ENCODE measurements around the gene ZNF43.
"Not testable (repeated sequence)": the region's sequence is repeated elsewhere in the genome, so short reads cannot be mapped to it uniquely, and the experiment has no call there.

Gene ZNF43

GRCh38 chr19:21835810-21836444 is at the start of gene ZNF43:
Gene ZNF43 (minus strand): TSS chr19:21836182. CDS start chr19:21836038, 144 bp downstream.
- H3K4me3 ChIP-seq (ENCODE audit: low read length) = peak within 1 kb of the TSS; percentile 73
- peaks cover 5% of the 10 kb centered on the region for H3K4me1 ChIP-seq (ENCODE audit: control insufficient read depth, low read depth, low read length)

GRCh38 chr19:21885516-21885915 is 49.5 kb upstream of the ZNF43 start:
- H3K4me3 ChIP-seq (ENCODE audit: low read length); H3K9ac ChIP-seq (ENCODE audit: low read length); H3K27ac ChIP-seq (ENCODE audit: low read length); H3K27me3 ChIP-seq (ENCODE audit: control insufficient read depth, insufficient read depth, low read length); H3K4me1 ChIP-seq (ENCODE audit: control insufficient read depth, low read depth, low read length); H3K36me3 ChIP-seq (ENCODE audit: control insufficient read depth, low read depth, low read length): not testable (repeated sequence)
- peaks cover 47% of the 10 kb centered on the region for H3K9me3 ChIP-seq (ENCODE audit: control insufficient read depth, low read depth, low read length)

More at GRCh38 chr19:21835810-21836444, at the start of gene ZNF43:
- H3K9ac ChIP-seq (ENCODE audit: low read length) = peak within 1 kb of the TSS; percentile 97
- no peaks in the 10 kb centered on the region for H3K27me3 ChIP-seq (ENCODE audit: control insufficient read depth, insufficient read depth, low read length)
- peaks cover 30% of the 10 kb centered on the region for H3K36me3 ChIP-seq (ENCODE audit: control insufficient read depth, low read depth, low read length)
- no peaks in the 10 kb centered on the region for H3K9me3 ChIP-seq (ENCODE audit: control insufficient read depth, low read depth, low read length)
- H3K27ac ChIP-seq (ENCODE audit: low read length) = peak within 1 kb of the TSS; percentile 98

GRCh38 chr19:21884786-21885185 is 48.8 kb upstream of the ZNF43 start:
- not testable (repeated sequence) for H3K27ac ChIP-seq (ENCODE audit: low read length); H3K4me3 ChIP-seq (ENCODE audit: low read length); H3K27me3 ChIP-seq (ENCODE audit: control insufficient read depth, insufficient read depth, low read length); H3K9ac ChIP-seq (ENCODE audit: low read length); H3K36me3 ChIP-seq (ENCODE audit: control insufficient read depth, low read depth, low read length); H3K4me1 ChIP-seq (ENCODE audit: control insufficient read depth, low read depth, low read length)
- peaks cover 52% of the 10 kb centered on the region for H3K9me3 ChIP-seq (ENCODE audit: control insufficient read depth, low read depth, low read length)

GRCh38 chr19:21883516-21883915 is 47.5 kb upstream of the ZNF43 start:
- no peak overlapping the region for H3K9ac ChIP-seq (ENCODE audit: low read length)
- H3K27ac ChIP-seq (ENCODE audit: low read length) = no peak overlapping the region

GRCh38 chr19:21880761-21881160 is 44.8 kb upstream of the ZNF43 start:
- not testable (repeated sequence) for H3K36me3 ChIP-seq (ENCODE audit: control insufficient read depth, low read depth, low read length); H3K27me3 ChIP-seq (ENCODE audit: control insufficient read depth, insufficient read depth, low read length); H3K4me1 ChIP-seq (ENCODE audit: control insufficient read depth, low read depth, low read length); H3K27ac ChIP-seq (ENCODE audit: low read length); H3K9ac ChIP-seq (ENCODE audit: low read length); H3K4me3 ChIP-seq (ENCODE audit: low read length)
- peaks cover 63% of the 10 kb centered on the region for H3K9me3 ChIP-seq (ENCODE audit: control insufficient read depth, low read depth, low read length)

More at GRCh38 chr19:21883516-21883915, 47.5 kb upstream of the ZNF43 start:
- Histone ChIP-seq H3K36me3 (ENCODE audit: control insufficient read depth, low read depth, low read length) (no peaks in the 10 kb centered on the region), H3K4me1 (ENCODE audit: control insufficient read depth, low read depth, low read length) (no peaks in the 10 kb centered on the region), H3K9me3 (ENCODE audit: control insufficient read depth, low read depth, low read length) (peaks cover 64% of the 10 kb centered on the region), H3K27me3 (ENCODE audit: control insufficient read depth, insufficient read depth, low read length) (no peaks in the 10 kb centered on the region), H3K4me3 (ENCODE audit: low read length) (no peak overlapping the region)

GRCh38 chr19:21878646-21879045 is 42.7 kb upstream of the ZNF43 start:
- no peak overlapping the region for H3K9ac ChIP-seq (ENCODE audit: low read length)
- no peaks in the 10 kb centered on the region for H3K4me1 ChIP-seq (ENCODE audit: control insufficient read depth, low read depth, low read length)
- no peaks in the 10 kb centered on the region for H3K36me3 ChIP-seq (ENCODE audit: control insufficient read depth, low read depth, low read length)
- no peak overlapping the region for H3K4me3 ChIP-seq (ENCODE audit: low read length)
- H3K27ac ChIP-seq (ENCODE audit: low read length) = no peak overlapping the region
- H3K9me3 ChIP-seq (ENCODE audit: control insufficient read depth, low read depth, low read length) = peaks cover 56% of the 10 kb centered on the region
- H3K27me3 ChIP-seq (ENCODE audit: control insufficient read depth, insufficient read depth, low read length) = no peaks in the 10 kb centered on the region

GRCh38 chr19:21877976-21878375 is 42.0 kb upstream of the ZNF43 start:
- Histone ChIP-seq H3K9ac (ENCODE audit: low read length) (no peak overlapping the region), H3K27me3 (ENCODE audit: control insufficient read depth, insufficient read depth, low read length) (no peaks in the 10 kb centered on the region), H3K9me3 (ENCODE audit: control insufficient read depth, low read depth, low read length) (peaks cover 52% of the 10 kb centered on the region), H3K4me3 (ENCODE audit: low read length) (no peak overlapping the region), H3K4me1 (ENCODE audit: control insufficient read depth, low read depth, low read length) (no peaks in the 10 kb centered on the region), H3K27ac (ENCODE audit: low read length) (no peak overlapping the region), H3K36me3 (ENCODE audit: control insufficient read depth, low read depth, low read length) (no peaks in the 10 kb centered on the region)

- not testable (repeated sequence) for H3K27ac ChIP-seq (ENCODE audit: low read length); H3K36me3 ChIP-seq (ENCODE audit: control insufficient read depth, low read depth, low read length); H3K4me3 ChIP-seq (ENCODE audit: low read length); H3K4me1 ChIP-seq (ENCODE audit: control insufficient read depth, low read depth, low read length); H3K27me3 ChIP-seq (ENCODE audit: control insufficient read depth, insufficient read depth, low read length); H3K9ac ChIP-seq (ENCODE audit: low read length)
- peaks cover 47% of the 10 kb centered on the region for H3K9me3 ChIP-seq (ENCODE audit: control insufficient read depth, low read depth, low read length)
These were observed 40.6 kb upstream of the ZNF43 start for GRCh38 chr19:21876608-21877007.

- peaks cover 29% of the 10 kb centered on the region for H3K9me3 ChIP-seq (ENCODE audit: control insufficient read depth, low read depth, low read length)
- H3K4me1 ChIP-seq (ENCODE audit: control insufficient read depth, low read depth, low read length) = peaks cover 3% of the 10 kb centered on the region
- H3K27ac ChIP-seq (ENCODE audit: low read length) = no peak overlapping the region
- no peaks in the 10 kb centered on the region for H3K27me3 ChIP-seq (ENCODE audit: control insufficient read depth, insufficient read depth, low read length)
- no peak overlapping the region for H3K4me3 ChIP-seq (ENCODE audit: low read length)
- no peaks in the 10 kb centered on the region for H3K36me3 ChIP-seq (ENCODE audit: control insufficient read depth, low read depth, low read length)
- H3K9ac ChIP-seq (ENCODE audit: low read length) = no peak overlapping the region
These were observed 21.0 kb upstream of the ZNF43 start for GRCh38 chr19:21856773-21857514.

GRCh38 chr19:21851596-21852345 is 15.8 kb upstream of the ZNF43 start:
- peaks cover 10% of the 10 kb centered on the region for H3K9me3 ChIP-seq (ENCODE audit: control insufficient read depth, low read depth, low read length)
- H3K4me1 ChIP-seq (ENCODE audit: control insufficient read depth, low read depth, low read length) = peaks cover 8% of the 10 kb centered on the region
- no peaks in the 10 kb centered on the region for H3K27me3 ChIP-seq (ENCODE audit: control insufficient read depth, insufficient read depth, low read length)
- H3K27ac ChIP-seq (ENCODE audit: low read length) = peak overlapping the region; percentile 98
- H3K4me3 ChIP-seq (ENCODE audit: low read length) = peak overlapping the region; percentile 95
- peak overlapping the region; percentile 97 for H3K9ac ChIP-seq (ENCODE audit: low read length)
- peaks cover 37% of the 10 kb centered on the region for H3K36me3 ChIP-seq (ENCODE audit: control insufficient read depth, low read depth, low read length)

GRCh38 chr19:21850656-21851255 is 14.8 kb upstream of the ZNF43 start:
- peak overlapping the region; percentile 37 for H3K27ac ChIP-seq (ENCODE audit: low read length)
- H3K4me1 ChIP-seq (ENCODE audit: control insufficient read depth, low read depth, low read length) = peaks cover 8% of the 10 kb centered on the region
- no peaks in the 10 kb centered on the region for H3K27me3 ChIP-seq (ENCODE audit: control insufficient read depth, insufficient read depth, low read length)
- H3K4me3 ChIP-seq (ENCODE audit: low read length) = peak overlapping the region; percentile 95
- peak overlapping the region; percentile 97 for H3K9ac ChIP-seq (ENCODE audit: low read length)
- H3K36me3 ChIP-seq (ENCODE audit: control insufficient read depth, low read depth, low read length) = peaks cover 47% of the 10 kb centered on the region
- peaks cover under 1% of the 10 kb centered on the region for H3K9me3 ChIP-seq (ENCODE audit: control insufficient read depth, low read depth, low read length)

Measured in iPS-18a (cell line).